ENCODE results near the gene LYZ.

DNA sequence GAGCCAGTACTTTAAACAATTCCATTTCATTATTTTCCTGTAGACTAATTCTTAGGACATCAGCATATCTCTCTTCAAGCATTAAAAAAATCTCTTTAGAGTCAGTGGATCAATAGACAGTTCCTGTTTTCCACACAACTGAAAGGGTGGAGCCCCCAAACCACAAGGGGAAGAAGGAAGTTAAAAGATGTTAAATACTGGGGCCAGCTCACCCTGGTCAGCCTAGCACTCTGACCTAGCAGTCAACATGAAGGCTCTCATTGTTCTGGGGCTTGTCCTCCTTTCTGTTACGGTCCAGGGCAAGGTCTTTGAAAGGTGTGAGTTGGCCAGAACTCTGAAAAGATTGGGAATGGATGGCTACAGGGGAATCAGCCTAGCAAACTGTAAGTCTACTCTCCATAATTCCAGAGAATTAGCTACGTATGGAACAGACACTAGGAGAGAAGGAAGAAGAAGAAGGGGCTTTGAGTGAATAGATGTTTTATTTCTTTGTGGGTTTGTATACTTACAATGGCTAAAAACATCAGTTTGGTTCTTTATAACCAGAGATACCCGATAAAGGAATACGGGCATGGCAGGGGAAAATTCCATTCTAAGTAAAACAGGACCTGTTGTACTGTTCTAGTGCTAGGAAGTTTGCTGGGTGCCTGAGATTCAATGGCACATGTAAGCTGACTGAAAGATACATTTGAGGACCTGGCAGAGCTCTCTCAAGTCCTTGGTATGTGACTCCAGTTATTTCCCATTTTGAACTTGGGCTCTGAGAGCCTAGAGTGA, at the start of gene LYZ:
- TF ChIP-seq, protein P1, sequence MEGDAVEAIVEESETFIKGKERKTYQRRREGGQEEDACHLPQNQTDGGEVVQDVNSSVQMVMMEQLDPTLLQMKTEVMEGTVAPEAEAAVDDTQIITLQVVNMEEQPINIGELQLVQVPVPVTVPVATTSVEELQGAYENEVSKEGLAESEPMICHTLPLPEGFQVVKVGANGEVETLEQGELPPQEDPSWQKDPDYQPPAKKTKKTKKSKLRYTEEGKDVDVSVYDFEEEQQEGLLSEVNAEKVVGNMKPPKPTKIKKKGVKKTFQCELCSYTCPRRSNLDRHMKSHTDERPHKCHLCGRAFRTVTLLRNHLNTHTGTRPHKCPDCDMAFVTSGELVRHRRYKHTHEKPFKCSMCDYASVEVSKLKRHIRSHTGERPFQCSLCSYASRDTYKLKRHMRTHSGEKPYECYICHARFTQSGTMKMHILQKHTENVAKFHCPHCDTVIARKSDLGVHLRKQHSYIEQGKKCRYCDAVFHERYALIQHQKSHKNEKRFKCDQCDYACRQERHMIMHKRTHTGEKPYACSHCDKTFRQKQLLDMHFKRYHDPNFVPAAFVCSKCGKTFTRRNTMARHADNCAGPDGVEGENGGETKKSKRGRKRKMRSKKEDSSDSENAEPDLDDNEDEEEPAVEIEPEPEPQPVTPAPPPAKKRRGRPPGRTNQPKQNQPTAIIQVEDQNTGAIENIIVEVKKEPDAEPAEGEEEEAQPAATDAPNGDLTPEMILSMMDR (conservative IDR thresholded peaks at IDR 0.05 in 1 of 2, IDR thresholded peaks at IDR 0.05 in 1 of 2; ENCODE audit: extremely low read depth in 1 of 2, insufficient read depth in 1 of 2, low read depth in 1 of 2, low read length in 2 of 2), result no peak
- TF ChIP-seq EZH2 (IDR thresholded peaks at IDR 0.05; ENCODE audit: borderline replicate concordance, low read length), result no peak
